HG03103 (cell line): Measurements from ENCODE around the gene KCNMB3.
"Not testable (repeated sequence)": the region's sequence is repeated elsewhere in the genome, so short reads cannot be mapped to it uniquely, and the experiment has no call there.

Experiments
- ATAC-seq: cut with Tn5 transposase; IDR thresholded peaks from one replicate; pipeline ENCODE4 v1.9.1; 2021; ENCODE audit warnings: low read depth; ENCODE audit not compliant: unreplicated experiment

The KCNMB3 gene

GRCh38 chr3:179250803-179251476, at the start of gene KCNMB3:
Gene KCNMB3 (minus strand): TSS chr3:179251114. CDS start chr3:179250990, 124 bp downstream.
- ATAC-seq: no peak

- peak; percentile 63 for ATAC-seq
These were observed 49.2 kb upstream of the KCNMB3 start for GRCh38 chr3:179299999-179300613.

GRCh38 chr3:179299316-179299715, 48.4 kb upstream of the KCNMB3 start:
- no peak for ATAC-seq

- no peak for ATAC-seq
These were observed 47.2 kb upstream of the KCNMB3 start for GRCh38 chr3:179297971-179298725.

GRCh38 chr3:179292450-179292849, 41.5 kb upstream of the KCNMB3 start:
- ATAC-seq: no peak

GRCh38 chr3:179289295-179289694, 38.4 kb upstream of the KCNMB3 start:
- ATAC-seq: no peak

- no peak for ATAC-seq
These were observed 37.9 kb upstream of the KCNMB3 start for GRCh38 chr3:179288845-179289244.

GRCh38 chr3:179286331-179286730, 35.4 kb upstream of the KCNMB3 start:
- no peak for ATAC-seq

GRCh38 chr3:179281825-179282224, 30.9 kb upstream of the KCNMB3 start:
- ATAC-seq: no peak

- no peak for ATAC-seq
These were observed 28.9 kb upstream of the KCNMB3 start for GRCh38 chr3:179279837-179280236.

GRCh38 chr3:179278932-179279693, 28.2 kb upstream of the KCNMB3 start:
- no peak for ATAC-seq

GRCh38 chr3:179278151-179278550, 27.2 kb upstream of the KCNMB3 start:
- ATAC-seq: no peak

- no peak for ATAC-seq
These were observed 25.8 kb upstream of the KCNMB3 start for GRCh38 chr3:179276743-179277142.

- ATAC-seq: no peak
These were observed 25.1 kb upstream of the KCNMB3 start for GRCh38 chr3:179276001-179276400.

GRCh38 chr3:179274434-179274833, 23.5 kb upstream of the KCNMB3 start:
- not testable (repeated sequence) for ATAC-seq

- ATAC-seq: no peak
These were observed 21.5 kb upstream of the KCNMB3 start for GRCh38 chr3:179272385-179272784.

GRCh38 chr3:179269152-179269707, 18.3 kb upstream of the KCNMB3 start:
- no peak for ATAC-seq

- no peak for ATAC-seq
These were observed 17.6 kb upstream of the KCNMB3 start for GRCh38 chr3:179268400-179269051.

- no peak for ATAC-seq
These were observed 15.8 kb upstream of the KCNMB3 start for GRCh38 chr3:179266701-179267211.

- peak; percentile 47 for ATAC-seq
These were observed 15.0 kb upstream of the KCNMB3 start for GRCh38 chr3:179265875-179266274.
